Astrocyte of the spinal cord (primary cell): ENCODE data around the gene CD83.

Experiments used
- DNase-seq: peaks from one replicate; pipeline ENCODE4 v3.0.0; 2011; ENCODE audit warnings: low read depth, low spot score
- H3K4me3 ChIP-seq: 2 replicates; pipeline ENCODE4 v1.5.1; 2011; ENCODE audit warnings: low read depth, mild to moderate bottlenecking, low read length, moderate library complexity
- in situ Hi-C: cut with HindIII; loops from 2 replicates; pipeline ENCODE4 v1.10.0; 2017; ENCODE audit warnings: low sequenced_read_pairs
- TF ChIP-seq, protein P1 (sequence below): IDR thresholded peaks from 2 replicates; pipeline ENCODE4 v1.5.1; 2012; ENCODE audit warnings: low read depth, mild to moderate bottlenecking, low read length, inconsistent platforms

Gene CD83

DNA sequence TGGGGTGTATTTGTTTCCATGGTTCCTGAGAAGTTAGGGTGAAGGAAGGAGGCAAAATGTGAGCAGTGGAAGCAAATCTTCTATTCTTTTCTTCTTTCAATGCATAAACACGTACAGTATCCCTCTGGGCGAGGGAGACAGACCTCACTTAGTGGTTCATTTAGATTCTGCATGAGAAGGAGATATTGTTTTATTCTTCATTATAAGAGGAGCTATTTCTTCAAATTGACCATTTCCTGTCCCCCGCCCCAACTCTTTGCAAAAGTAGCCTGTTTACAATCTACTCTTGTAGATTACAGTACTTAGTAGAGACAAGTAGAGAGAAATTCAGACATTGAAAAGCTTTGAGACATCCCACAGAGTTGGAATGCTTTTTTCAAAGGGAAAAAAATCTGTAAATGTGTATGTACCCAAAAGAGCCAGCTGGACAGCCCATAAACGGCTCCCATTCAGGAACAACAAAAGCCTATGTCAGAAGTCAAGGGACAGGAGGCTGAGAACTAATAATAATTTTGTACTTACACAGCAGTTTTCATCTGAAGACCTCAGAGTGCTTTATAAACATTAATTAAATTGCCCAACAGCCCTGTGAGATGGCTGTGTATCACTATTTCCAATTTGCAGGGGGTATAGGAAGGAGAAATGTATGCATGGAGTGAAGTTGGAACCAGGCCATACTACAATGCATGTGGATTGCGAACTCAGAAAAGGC is 23.9 kb downstream of the CD83 start:
- TF ChIP-seq, protein P1, sequence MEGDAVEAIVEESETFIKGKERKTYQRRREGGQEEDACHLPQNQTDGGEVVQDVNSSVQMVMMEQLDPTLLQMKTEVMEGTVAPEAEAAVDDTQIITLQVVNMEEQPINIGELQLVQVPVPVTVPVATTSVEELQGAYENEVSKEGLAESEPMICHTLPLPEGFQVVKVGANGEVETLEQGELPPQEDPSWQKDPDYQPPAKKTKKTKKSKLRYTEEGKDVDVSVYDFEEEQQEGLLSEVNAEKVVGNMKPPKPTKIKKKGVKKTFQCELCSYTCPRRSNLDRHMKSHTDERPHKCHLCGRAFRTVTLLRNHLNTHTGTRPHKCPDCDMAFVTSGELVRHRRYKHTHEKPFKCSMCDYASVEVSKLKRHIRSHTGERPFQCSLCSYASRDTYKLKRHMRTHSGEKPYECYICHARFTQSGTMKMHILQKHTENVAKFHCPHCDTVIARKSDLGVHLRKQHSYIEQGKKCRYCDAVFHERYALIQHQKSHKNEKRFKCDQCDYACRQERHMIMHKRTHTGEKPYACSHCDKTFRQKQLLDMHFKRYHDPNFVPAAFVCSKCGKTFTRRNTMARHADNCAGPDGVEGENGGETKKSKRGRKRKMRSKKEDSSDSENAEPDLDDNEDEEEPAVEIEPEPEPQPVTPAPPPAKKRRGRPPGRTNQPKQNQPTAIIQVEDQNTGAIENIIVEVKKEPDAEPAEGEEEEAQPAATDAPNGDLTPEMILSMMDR, result no peak
- in situ Hi-C loops, result no loop called here
- DNase-seq, result no peak
- no peak overlapping the region for H3K4me3 ChIP-seq

DNA sequence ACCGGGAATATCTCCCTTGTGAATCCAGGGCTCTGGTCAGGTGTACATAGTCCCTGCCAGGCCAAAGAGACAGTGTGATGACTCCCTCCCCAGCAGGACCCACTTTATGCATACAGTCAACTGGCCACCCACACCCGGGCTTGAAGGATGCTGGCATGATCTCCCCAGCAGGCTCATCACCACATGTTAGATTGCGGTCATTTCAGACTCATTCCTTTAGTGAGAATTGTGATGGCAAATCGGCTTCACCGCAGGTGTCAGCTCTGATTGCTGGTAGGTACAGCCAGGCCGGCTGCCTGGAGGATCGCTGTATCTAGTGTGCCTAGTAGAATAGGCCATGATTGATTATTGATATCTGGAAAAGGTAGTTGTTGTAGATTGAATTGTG is 24.5 kb downstream of the CD83 start:
- TF ChIP-seq, protein P1, result no peak
- no peak overlapping the region for H3K4me3 ChIP-seq
- DNase-seq, result no peak
- in situ Hi-C loops, result no loop called here

GRCh38 chr6:14142511-14143223 is 25.1 kb downstream of the CD83 start:
- TF ChIP-seq, protein P1, result no peak
- no peak overlapping the region for H3K4me3 ChIP-seq
- no peak for DNase-seq
- in situ Hi-C loops, result no loop called here

DNA sequence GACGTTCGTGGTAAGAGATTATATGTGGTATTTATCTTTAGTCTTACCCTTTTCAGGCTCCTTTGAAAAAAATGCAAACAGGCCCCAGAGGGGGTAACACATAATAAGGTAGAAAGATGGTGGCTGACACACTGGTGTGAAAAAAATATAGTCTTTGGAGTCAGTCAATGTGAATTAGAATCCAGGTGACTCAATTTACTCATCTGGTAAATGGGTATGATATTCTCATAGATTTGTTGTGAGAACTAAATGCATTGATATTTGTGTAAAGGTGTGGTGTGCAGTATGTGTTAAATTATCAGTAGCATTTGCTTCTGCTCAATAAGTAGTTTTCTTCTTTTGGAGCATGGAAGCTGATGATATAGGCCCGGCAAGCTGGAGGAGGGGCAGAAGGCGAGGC is 25.7 kb downstream of the CD83 start:
- TF ChIP-seq, protein P1, result no peak
- in situ Hi-C loops, result no loop called here
- no peak for DNase-seq
- no peak overlapping the region for H3K4me3 ChIP-seq

DNA sequence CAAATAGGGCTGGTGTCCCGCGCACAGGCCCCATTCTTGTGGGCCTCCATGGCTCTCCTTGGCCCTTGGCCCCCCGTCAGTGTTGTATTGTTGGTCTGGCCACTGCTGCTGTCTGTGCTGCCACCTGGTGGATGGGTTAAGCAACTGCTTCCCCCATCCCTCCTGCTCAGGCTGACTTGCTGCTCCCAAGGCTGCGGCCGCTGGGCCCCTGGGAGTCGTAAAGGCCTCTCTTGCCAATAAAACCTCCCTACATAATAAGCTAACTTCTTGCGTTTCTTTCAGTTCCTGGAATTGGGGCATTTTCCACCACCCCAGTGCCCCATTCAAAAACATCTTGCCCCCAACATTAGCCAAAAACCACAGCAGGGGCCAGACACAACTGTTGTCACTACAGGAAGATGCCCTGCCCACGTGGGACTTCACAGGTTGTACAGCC is 27.1 kb downstream of the CD83 start:
- TF ChIP-seq, protein P1, result peak; percentile 97
- in situ Hi-C loops, result no loop called here
- DNase-seq, result peak; percentile 61
- H3K4me3 ChIP-seq, result no peak overlapping the region

- TF ChIP-seq, protein P1, result no peak
- H3K4me3 ChIP-seq, result no peak overlapping the region
- no peak for DNase-seq
- in situ Hi-C loops, result no loop called here
Measured at GRCh38 chr6:14146506-14147096, 29.0 kb downstream of the CD83 start.
